Neural cell (in vitro differentiated cells): ENCODE data around the gene CCDC112. TPM values are rescaled to one million over a fixed set of nuclear protein-coding genes. Genes with fewer than 3 reads are reported as not detected.

ENCODE experiments used
- H2AFZ ChIP-seq: fragments of 200-600, 300-800 bp; sonication (generic), shearing (Covaris generic); 2 replicates; pipeline ENCODE4 v1.6.0; 2014; ENCODE audit warnings: low read depth, mild to moderate bottlenecking, antibody characterized with exemption, low read length, moderate library complexity
- H3F3A ChIP-seq: fragments of 200-600 bp; shearing (Covaris generic); 2 replicates; pipeline ENCODE4 v1.6.1; 2016; ENCODE audit warnings: mild to moderate bottlenecking, moderate library complexity, mixed read lengths, antibody characterized with exemption, low read length; ENCODE audit not compliant: insufficient read depth, poor library complexity, severe bottlenecking
- H3K27ac ChIP-seq: fragments of 200-600, 300-800 bp; sonication (generic), shearing (Covaris generic); 2 replicates; pipeline ENCODE4 v1.5.1; 2014; ENCODE audit warnings: mild to moderate bottlenecking, low read length, moderate library complexity
- H3K27me3 ChIP-seq: fragments of 300-800, 200-600 bp; sonication (generic), shearing (Covaris generic); 2 replicates; pipeline ENCODE4 v1.6.0; 2014; ENCODE audit warnings: mild to moderate bottlenecking, low read depth, low read length, moderate library complexity; ENCODE audit not compliant: insufficient read depth
- H3K36me3 ChIP-seq: fragments of 300-800, 200-600 bp; sonication (generic), shearing (Covaris generic); 2 replicates; pipeline ENCODE4 v1.5.1; 2014; ENCODE audit warnings: mild to moderate bottlenecking, antibody characterized with exemption, low read length, moderate library complexity; ENCODE audit not compliant: insufficient read depth
- H3K4me2 ChIP-seq: fragments of 300-800, 200-600 bp; sonication (generic), shearing (Covaris generic); 2 replicates; pipeline ENCODE4 v1.6.0; 2014; ENCODE audit warnings: mild to moderate bottlenecking, low read length
- H3K4me3 ChIP-seq: fragments of 300-800, 200-600 bp; sonication (generic), shearing (Covaris generic); 2 replicates; pipeline ENCODE4 v1.5.1; 2014; ENCODE audit warnings: mild to moderate bottlenecking, low read length, moderate library complexity
- H3K79me2 ChIP-seq: fragments of 200-600 bp; shearing (Covaris generic); replicated peaks from 2 replicates; pipeline ENCODE4 v1.6.0; 2014; ENCODE audit warnings: mild to moderate bottlenecking, low read length, moderate library complexity; ENCODE audit not compliant: insufficient read depth
- H3K9ac ChIP-seq: fragments of 300-800, 200-600 bp; sonication (generic), shearing (Covaris generic); 2 replicates; pipeline ENCODE4 v1.6.1; 2016; ENCODE audit warnings: mild to moderate bottlenecking, low read length, mixed read lengths
- H3K9me2 ChIP-seq: fragments of 200-600 bp; shearing (Covaris generic); 2 replicates; pipeline ENCODE4 v1.6.1; 2016; ENCODE audit warnings: mild to moderate bottlenecking, low read length, mixed read lengths; ENCODE audit not compliant: insufficient read depth
- H3K9me3 ChIP-seq: fragments of 200-600, 300-800 bp; sonication (generic), shearing (Covaris generic); 2 replicates; pipeline ENCODE4 v1.6.1; 2016; ENCODE audit warnings: mild to moderate bottlenecking, mixed run types, low read length, moderate library complexity, mixed read lengths
- H4K20me1 ChIP-seq: fragments of 200-600 bp; shearing (Covaris generic); 2 replicates; pipeline ENCODE4 v1.6.1; 2016; ENCODE audit warnings: mild to moderate bottlenecking, mixed run types; ENCODE audit not compliant: insufficient read depth
- CTCF ChIP-seq: fragments of 450-650 bp; IDR thresholded peaks from 2 replicates; pipeline ENCODE4 v1.5.1; 2014; ENCODE audit warnings: antibody characterized with exemption, mild to moderate bottlenecking, moderate library complexity; ENCODE audit not compliant: poor library complexity, severe bottlenecking
- EP300 ChIP-seq: fragments of 450-650 bp; conservative IDR thresholded peaks from 2 replicates; pipeline ENCODE4 v1.6.1; 2014; ENCODE audit warnings: antibody characterized with exemption, mild to moderate bottlenecking, moderate library complexity; ENCODE audit not compliant: poor library complexity, severe bottlenecking
- EZH2 ChIP-seq: fragments of 200-600, 300-800 bp; shearing (Covaris generic), sonication (generic); IDR thresholded peaks from 2 replicates; pipeline ENCODE4 v1.6.1; 2014; ENCODE audit warnings: antibody characterized with exemption, low read length, borderline replicate concordance, mild to moderate bottlenecking; ENCODE audit not compliant: insufficient read depth, poor library complexity, severe bottlenecking
- MXI1 ChIP-seq: fragments of 450-650 bp; conservative IDR thresholded peaks from 2 replicates; pipeline ENCODE4 v1.6.1; 2014; ENCODE audit warnings: antibody characterized with exemption, mild to moderate bottlenecking; ENCODE audit not compliant: poor library complexity, severe bottlenecking
- POLR2AphosphoS5 ChIP-seq: IDR thresholded peaks from 2 replicates; pipeline ENCODE4 v1.6.1; 2012
- RAD21 ChIP-seq: fragments of 450-650 bp; conservative IDR thresholded peaks from 2 replicates; pipeline ENCODE4 v1.6.1; 2014; ENCODE audit warnings: antibody characterized with exemption, mild to moderate bottlenecking, moderate library complexity
- REST ChIP-seq: IDR thresholded peaks from 2 replicates; pipeline ENCODE4 v1.6.1; 2012; ENCODE audit warnings: borderline replicate concordance
- SMC3 ChIP-seq: fragments of 450-650 bp; conservative IDR thresholded peaks from 2 replicates; pipeline ENCODE4 v1.6.1; 2014; ENCODE audit warnings: antibody characterized with exemption, mild to moderate bottlenecking, moderate library complexity; ENCODE audit not compliant: poor library complexity
- TAF1 ChIP-seq: IDR thresholded peaks from 2 replicates; pipeline ENCODE4 v1.6.1; 2012; ENCODE audit warnings: low read depth
- polyA plus RNA-seq: library from polyadenylated mRNA; depleted of rRNA; stranded (reverse); fragments of >200 nt; gene quantifications from 2 replicates; pipeline ENCODE4 v1.2.3, GENCODE V29; 2014

Gene CCDC112
- polyA plus RNA-seq, 1 donor from 2014 or later, result 76.7 TPM

GRCh38 chr5:115336201-115336720, 39.8 kb upstream of the CCDC112 start:
- no peak overlapping the region for H3K27ac ChIP-seq
- no peak for TF ChIP-seq MXI1
- TF ChIP-seq POLR2AphosphoS5, result no peak
- no peak for TF ChIP-seq SMC3
- TF ChIP-seq TAF1, result no peak
- TF ChIP-seq EP300, result no peak
- TF ChIP-seq RAD21, result no peak
- TF ChIP-seq REST, result no peak
- TF ChIP-seq EZH2, result no peak
- TF ChIP-seq CTCF, result no peak
- no peaks in the 10 kb centered on the region for H3K36me3 ChIP-seq
- H3K79me2 ChIP-seq, result no peaks in the 10 kb centered on the region
- no peaks in the 10 kb centered on the region for H3K9me2 ChIP-seq
- no peaks in the 10 kb centered on the region for H3K27me3 ChIP-seq
- no peak overlapping the region for H3K4me2 ChIP-seq
- no peaks in the 10 kb centered on the region for H3K9me3 ChIP-seq
- no peak overlapping the region for H3K4me3 ChIP-seq
- H3F3A ChIP-seq, result no peaks in the 10 kb centered on the region
- no peak overlapping the region for H3K9ac ChIP-seq
- H2AFZ ChIP-seq, result no peak overlapping the region
- H4K20me1 ChIP-seq, result no peaks in the 10 kb centered on the region

GRCh38 chr5:115335301-115335700, 38.8 kb upstream of the CCDC112 start:
- no peaks in the 10 kb centered on the region for H3K27me3 ChIP-seq
- TF ChIP-seq MXI1, result no peak
- H3K79me2 ChIP-seq, result no peaks in the 10 kb centered on the region
- no peak overlapping the region for H3K4me3 ChIP-seq
- no peaks in the 10 kb centered on the region for H3K9me2 ChIP-seq
- no peaks in the 10 kb centered on the region for H3F3A ChIP-seq
- no peaks in the 10 kb centered on the region for H3K36me3 ChIP-seq
- no peak overlapping the region for H3K4me2 ChIP-seq
- no peaks in the 10 kb centered on the region for H4K20me1 ChIP-seq
- no peaks in the 10 kb centered on the region for H3K9me3 ChIP-seq
- no peak overlapping the region for H3K9ac ChIP-seq
- H2AFZ ChIP-seq, result no peak overlapping the region
- no peak overlapping the region for H3K27ac ChIP-seq

GRCh38 chr5:115333164-115333563, 36.7 kb upstream of the CCDC112 start:
- TF ChIP-seq SMC3 (no peak), CTCF (no peak)
- Histone ChIP-seq H2AFZ (no peak overlapping the region), H3F3A (no peaks in the 10 kb centered on the region), H3K4me3 (no peak overlapping the region), H3K4me2 (no peak overlapping the region), H3K9ac (no peak overlapping the region), H3K9me3 (no peaks in the 10 kb centered on the region), H4K20me1 (no peaks in the 10 kb centered on the region), H3K27ac (no peak overlapping the region), H3K36me3 (no peaks in the 10 kb centered on the region), H3K27me3 (no peaks in the 10 kb centered on the region), H3K79me2 (no peaks in the 10 kb centered on the region), H3K9me2 (no peaks in the 10 kb centered on the region)
